ENCODE results near the gene STAC2. TPM values are rescaled to one million over a fixed set of nuclear protein-coding genes. Genes with fewer than 3 reads are reported as not detected.

Gene STAC2
- total and polyA plus RNA-seq, 2 donors (not counting 1 experiment from before 2014, with no cell fraction given) = not detected

- POLR2A ChIA-PET = no interaction called here
- Histone ChIP-seq H3K9me3 (ENCODE audit: control extremely low read depth in 1 of 3, control insufficient read depth in 2 of 3, insufficient read depth in 1 of 3, low read length in 2 of 3) (peaks cover 0 to 3% (median 0%) of the 10 kb centered on the region in 3 donors), H3K4me2 (replicated peaks; ENCODE audit: low read depth, low read length, poor library complexity, severe bottlenecking) (no peak overlapping the region), H3K27me3 (replicated peaks in 1 of 4; ENCODE audit: control extremely low read depth in 1 of 4, control insufficient read depth in 3 of 4, insufficient read depth in 4 of 4, low read length in 3 of 4) (peaks cover 0 to 4% (median 0%) of the 10 kb centered on the region in 4 experiments), H3K4me3 (ENCODE audit: control extremely low read depth in 1 of 5, extremely low read depth in 1 of 5, insufficient read depth in 1 of 5, low read depth in 2 of 5, low read length in 4 of 5) (no peak overlapping the region), H3K9ac (ENCODE audit: low read length) (no peak overlapping the region), H4K20me1 (ENCODE audit: control insufficient read depth, insufficient read depth, low read length, poor library complexity, severe bottlenecking) (peaks cover 31% of the 10 kb centered on the region), H2AFZ (ENCODE audit: insufficient read depth, low read depth, low read length, poor library complexity, severe bottlenecking) (no peak overlapping the region), H3K4me1 (ENCODE audit: control insufficient read depth in 2 of 2, insufficient read depth in 2 of 2, low read length in 2 of 2) (peaks cover 40 to 53% of the 10 kb centered on the region in 2 donors), H3K36me3 (replicated peaks in 1 of 2; ENCODE audit: control extremely low read depth in 1 of 2, control insufficient read depth in 1 of 2, extremely low read depth in 1 of 2, insufficient read depth in 2 of 2, low read length in 1 of 2) (peaks cover 4 to 41% of the 10 kb centered on the region in 2 experiments), H3K79me2 (ENCODE audit: control insufficient read depth, insufficient read depth, low read length) (peaks cover 18% of the 10 kb centered on the region), H3K27ac (ENCODE audit: low read length in 2 of 2) (no peak overlapping the region)
- Mint-ChIP-seq H3K27ac (no peak overlapping the region), H3K9me3 (ENCODE audit: insufficient read depth) (no peaks in the 10 kb centered on the region), H3K27me3 (no peaks in the 10 kb centered on the region), H3K4me3 (no peak overlapping the region), H3K4me1 (peaks cover 53% of the 10 kb centered on the region)
- DNase-seq = no peak
- intact Hi-C loops (cut with micrococcal nuclease) = loop anchor here (10.0 kb wide), 1 partner anchor 200 kb away; the partner anchor contains the start of gene FBXL20
- TF ChIP-seq EZH2 (IDR thresholded peaks at IDR 0.05; ENCODE audit: borderline replicate concordance, insufficient read depth, low read depth, low read length, poor library complexity, severe bottlenecking) = no peak
- no peak for TF ChIP-seq CTCF (IDR thresholded peaks at IDR 0.05)
- WGBS (ENCODE audit: insufficient coverage) = no CpG with 5 or more reads among the region's 3 CpGs
- no peak for ATAC-seq (ENCODE audit: low read depth)
- CTCF ChIA-PET = interaction anchor here (0.7 to 18.9 kb wide), 8 partner anchors 27 to 646 kb away, joined by 3 to 707 read pairs (median 4); partner anchors contain the start of gene PLXDC1
Observed at GRCh38 chr17:39205112-39205526, 20.6 kb downstream of the STAC2 start.

GRCh38 chr17:39204245-39204644 is 21.5 kb downstream of the STAC2 start:
- Histone ChIP-seq H4K20me1 (ENCODE audit: control insufficient read depth, insufficient read depth, low read length, poor library complexity, severe bottlenecking) (peaks cover 31% of the 10 kb centered on the region), H3K9me3 (ENCODE audit: control extremely low read depth in 1 of 3, control insufficient read depth in 2 of 3, insufficient read depth in 1 of 3, low read length in 2 of 3) (peaks cover 0 to under 1% (median 0%) of the 10 kb centered on the region in 3 donors), H3K36me3 (replicated peaks in 1 of 2; ENCODE audit: control extremely low read depth in 1 of 2, control insufficient read depth in 1 of 2, extremely low read depth in 1 of 2, insufficient read depth in 2 of 2, low read length in 1 of 2) (peaks cover 4 to 41% of the 10 kb centered on the region in 2 experiments), H3K4me1 (ENCODE audit: control insufficient read depth in 2 of 2, insufficient read depth in 2 of 2, low read length in 2 of 2) (peaks cover 35 to 48% of the 10 kb centered on the region in 2 donors), H2AFZ (ENCODE audit: insufficient read depth, low read depth, low read length, poor library complexity, severe bottlenecking) (no peak overlapping the region), H3K4me3 (ENCODE audit: control extremely low read depth in 1 of 5, extremely low read depth in 1 of 5, insufficient read depth in 1 of 5, low read depth in 2 of 5, low read length in 4 of 5) (no peak overlapping the region), H3K79me2 (ENCODE audit: control insufficient read depth, insufficient read depth, low read length) (peaks cover 20% of the 10 kb centered on the region), H3K27ac (ENCODE audit: low read length in 2 of 2) (no peak overlapping the region), H3K4me2 (replicated peaks; ENCODE audit: low read depth, low read length, poor library complexity, severe bottlenecking) (no peak overlapping the region), H3K9ac (ENCODE audit: low read length) (no peak overlapping the region), H3K27me3 (replicated peaks in 1 of 4; ENCODE audit: control extremely low read depth in 1 of 4, control insufficient read depth in 3 of 4, insufficient read depth in 4 of 4, low read length in 3 of 4) (no peaks in the 10 kb centered on the region)
- Mint-ChIP-seq H3K4me1 (peaks cover 53% of the 10 kb centered on the region), H3K9me3 (ENCODE audit: insufficient read depth) (no peaks in the 10 kb centered on the region), H3K27ac (peak overlapping the region; percentile 42), H3K27me3 (no peaks in the 10 kb centered on the region), H3K4me3 (no peak overlapping the region)
- no peak for ATAC-seq (ENCODE audit: low read depth)
- 98% methylated on average over 5 of the region's 8 CpGs for WGBS (ENCODE audit: insufficient coverage)
- POLR2A ChIA-PET = interaction anchor here (1.0 kb wide), 1 partner anchor 51 kb away, joined by 3 read pairs; no protein-coding TSS in a partner anchor
- CTCF ChIA-PET = interaction anchor here (0.6 to 18.9 kb wide), 3 partner anchors 36 to 238 kb away, joined by 3 to 707 read pairs (median 5); no protein-coding TSS in a partner anchor
- no peak for DNase-seq
- TF ChIP-seq CTCF (IDR thresholded peaks at IDR 0.05) (no peak), EZH2 (IDR thresholded peaks at IDR 0.05; ENCODE audit: borderline replicate concordance, insufficient read depth, low read depth, low read length, poor library complexity, severe bottlenecking) (no peak)
- intact Hi-C loops (cut with micrococcal nuclease) = loop anchor here (10.0 kb wide), 1 partner anchor 201 kb away; the partner anchor contains the start of gene FBXL20
